ENCODE data around the gene TMEM38B. TPM values are rescaled to one million over a fixed set of nuclear protein-coding genes. Genes with fewer than 3 reads are reported as not detected.

The TMEM38B gene
- total RNA-seq, 1 donor from 2014 or later: 13.8 TPM

DNA sequence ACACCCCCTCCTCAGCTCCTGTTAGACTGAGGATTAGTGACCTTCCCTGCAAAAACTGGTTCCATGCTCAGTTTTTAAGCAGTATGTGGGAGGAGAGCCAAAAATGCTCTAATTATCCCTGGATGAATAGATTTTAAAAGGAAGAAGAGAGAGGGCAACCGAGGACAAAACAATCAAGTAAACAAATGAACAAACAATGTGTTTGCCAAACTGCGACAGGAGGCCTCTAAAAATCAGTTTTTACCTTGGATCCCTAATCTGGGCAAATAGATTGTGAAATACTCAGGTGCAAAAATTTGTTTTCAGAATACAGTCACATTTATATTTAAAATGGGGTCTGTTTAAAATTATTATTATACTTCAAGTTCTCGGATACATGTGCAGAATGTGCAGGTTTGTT is 23.6 kb upstream of the TMEM38B start:
- no peaks in the 10 kb centered on the region for H3K4me1 Mint-ChIP-seq (ENCODE audit: low read depth)

DNA sequence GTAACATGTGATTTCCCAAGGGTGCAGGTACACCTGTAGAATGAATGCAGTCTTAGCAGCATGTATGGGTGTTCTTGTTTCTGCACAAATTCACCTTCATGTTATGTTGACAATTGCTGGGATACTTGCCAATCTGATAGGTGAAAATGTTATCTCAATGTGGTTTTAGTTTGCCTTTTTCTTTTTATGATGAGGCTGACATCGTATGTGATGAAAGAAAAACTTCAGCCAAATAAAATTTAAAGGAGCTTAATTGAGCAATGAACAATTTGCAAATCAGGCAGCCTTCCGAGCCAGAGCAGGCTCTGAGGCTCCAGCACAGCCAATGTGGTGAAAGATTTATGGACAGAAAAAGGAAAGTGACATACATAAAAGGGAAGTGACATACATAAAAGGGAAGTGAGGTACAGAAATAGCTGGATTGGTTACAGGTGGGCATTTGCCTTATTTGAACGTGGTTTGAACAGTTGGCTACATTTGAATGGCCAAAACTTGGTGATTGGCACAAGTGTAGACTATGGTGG is 21.6 kb upstream of the TMEM38B start:
- Mint-ChIP-seq H3K4me1 (ENCODE audit: low read depth) (no peaks in the 10 kb centered on the region), H3K36me3 (ENCODE audit: low read depth) (no peaks in the 10 kb centered on the region), H3K4me3 (no peak overlapping the region), H3K9me3 (no peaks in the 10 kb centered on the region), H3K27ac (no peak overlapping the region), H3K27me3 (ENCODE audit: insufficient read depth) (peaks cover 8% of the 10 kb centered on the region)
- DNase-seq (ENCODE audit: low spot score): no peak
- intact Hi-C loops (cut with micrococcal nuclease): no loop called here

More for the DNA sequence above, 23.6 kb upstream of the TMEM38B start:
- no peak for DNase-seq (ENCODE audit: low spot score)
- Mint-ChIP-seq H3K27ac (no peak overlapping the region), H3K9me3 (no peaks in the 10 kb centered on the region), H3K4me3 (no peak overlapping the region), H3K36me3 (ENCODE audit: low read depth) (no peaks in the 10 kb centered on the region), H3K27me3 (ENCODE audit: insufficient read depth) (peaks cover 9% of the 10 kb centered on the region)
- intact Hi-C loops (cut with micrococcal nuclease): no loop called here

DNA sequence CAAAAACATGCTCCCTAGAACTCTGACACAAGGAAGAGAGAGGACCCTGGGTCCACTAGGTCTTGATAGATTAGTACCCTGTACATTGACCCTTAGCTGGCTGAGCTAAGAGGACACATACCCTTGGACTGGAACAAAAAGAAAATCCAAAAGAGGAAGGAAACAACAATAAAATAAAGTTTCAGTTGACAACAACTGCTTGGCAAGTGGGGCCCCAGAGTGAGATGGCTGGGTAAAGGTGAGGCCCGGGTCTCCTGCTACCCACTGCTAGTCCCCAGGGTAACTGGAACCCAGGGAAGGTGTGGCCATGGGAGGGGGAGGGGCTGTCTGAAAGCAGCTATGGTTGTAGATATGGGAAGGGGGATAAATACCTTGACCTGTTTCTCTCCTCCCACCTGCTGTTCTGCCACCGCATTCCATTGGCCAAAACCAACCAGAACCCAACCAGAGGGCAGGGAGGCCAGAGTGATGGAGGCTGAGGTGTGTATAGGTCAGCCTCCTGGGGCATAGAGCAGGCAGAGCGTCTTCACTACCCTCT is 20.4 kb upstream of the TMEM38B start:
- Mint-ChIP-seq H3K4me1 (ENCODE audit: low read depth) (no peaks in the 10 kb centered on the region), H3K27ac (no peak overlapping the region), H3K27me3 (ENCODE audit: insufficient read depth) (peaks cover 8% of the 10 kb centered on the region), H3K4me3 (no peak overlapping the region), H3K9me3 (no peaks in the 10 kb centered on the region), H3K36me3 (ENCODE audit: low read depth) (no peaks in the 10 kb centered on the region)
- intact Hi-C loops (cut with micrococcal nuclease): no loop called here
- no peak for DNase-seq (ENCODE audit: low spot score)

DNA sequence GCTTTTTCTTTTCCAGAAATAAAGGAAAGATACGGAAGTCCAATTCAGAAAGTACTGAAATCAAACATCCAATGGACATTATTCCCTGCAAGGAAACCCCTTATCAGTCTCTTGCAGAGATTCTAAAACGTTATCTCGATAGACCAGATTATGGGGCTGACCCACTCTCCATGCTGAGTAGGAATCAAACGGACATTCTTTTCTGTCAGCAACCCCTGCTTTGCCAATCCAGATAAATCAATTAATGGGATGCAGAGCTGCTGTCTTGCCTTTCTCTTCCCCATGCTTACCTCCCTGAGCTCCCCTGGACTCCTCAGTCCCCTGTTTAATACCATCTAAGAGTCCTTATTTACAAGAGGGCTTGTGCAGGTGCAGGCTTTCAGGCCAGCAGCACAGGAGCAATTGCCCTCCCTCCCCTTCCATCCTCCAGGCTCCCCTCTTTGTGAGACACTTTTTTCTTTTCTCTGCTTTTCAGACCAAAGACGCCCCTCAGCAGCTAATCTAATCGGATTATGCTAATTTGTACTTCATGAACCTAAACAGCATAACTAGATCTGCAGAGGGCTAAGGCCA is 17.9 kb upstream of the TMEM38B start:
- peaks cover 2% of the 10 kb centered on the region for H3K27me3 Mint-ChIP-seq (ENCODE audit: insufficient read depth)
- no peaks in the 10 kb centered on the region for H3K9me3 Mint-ChIP-seq
- no peak overlapping the region for H3K27ac Mint-ChIP-seq
- H3K4me3 Mint-ChIP-seq: no peak overlapping the region
- intact Hi-C loops (cut with micrococcal nuclease): no loop called here
- DNase-seq (ENCODE audit: low spot score): no peak
- H3K4me1 Mint-ChIP-seq (ENCODE audit: low read depth): no peaks in the 10 kb centered on the region
- no peaks in the 10 kb centered on the region for H3K36me3 Mint-ChIP-seq (ENCODE audit: low read depth)

DNA sequence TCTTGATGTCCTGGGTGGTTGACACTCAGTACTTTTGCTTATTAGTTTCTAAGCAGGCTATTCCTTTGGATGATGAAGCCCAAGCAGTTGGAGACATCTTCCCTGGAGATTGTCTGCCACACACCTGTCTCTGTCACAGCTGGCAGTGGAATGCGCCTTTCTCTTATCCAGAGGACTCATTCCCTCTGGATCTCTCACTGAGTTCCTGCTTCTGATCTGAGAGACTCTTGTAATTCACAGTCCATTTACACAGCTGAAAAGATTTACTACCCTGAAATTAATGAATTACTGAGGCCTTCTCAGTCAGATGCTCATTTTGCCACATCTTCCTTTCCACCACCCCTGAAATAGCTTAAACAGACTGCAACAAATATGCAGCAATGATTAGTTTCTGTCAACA is 16.2 kb upstream of the TMEM38B start:
- no peak overlapping the region for H3K27ac Mint-ChIP-seq
- no peak overlapping the region for H3K4me3 Mint-ChIP-seq
- no peak for DNase-seq (ENCODE audit: low spot score)
- no peaks in the 10 kb centered on the region for H3K36me3 Mint-ChIP-seq (ENCODE audit: low read depth)
- no peaks in the 10 kb centered on the region for H3K4me1 Mint-ChIP-seq (ENCODE audit: low read depth)
- no peaks in the 10 kb centered on the region for H3K9me3 Mint-ChIP-seq
- intact Hi-C loops (cut with micrococcal nuclease): no loop called here
- H3K27me3 Mint-ChIP-seq (ENCODE audit: insufficient read depth): peaks cover 2% of the 10 kb centered on the region

DNA sequence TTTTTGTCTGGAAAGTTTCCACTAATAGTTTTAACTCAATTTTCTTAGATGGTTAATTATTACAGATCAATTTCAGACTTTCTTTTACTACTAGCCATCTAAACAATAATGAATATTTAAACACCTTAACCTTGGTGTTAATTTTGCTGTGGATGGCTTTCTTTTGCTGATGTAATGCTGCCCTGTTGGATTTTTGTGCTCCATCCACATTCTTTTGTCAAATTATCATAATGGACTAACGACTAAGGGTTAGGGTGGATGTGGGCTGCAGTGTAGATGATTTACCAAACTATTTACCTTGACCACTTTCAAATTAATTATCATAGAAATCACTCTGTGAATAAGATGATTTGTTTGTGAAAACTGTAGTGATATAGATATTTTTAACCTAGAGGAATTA is 15.6 kb upstream of the TMEM38B start:
- no peaks in the 10 kb centered on the region for H3K9me3 Mint-ChIP-seq
- no peaks in the 10 kb centered on the region for H3K4me1 Mint-ChIP-seq (ENCODE audit: low read depth)
- H3K27ac Mint-ChIP-seq: no peak overlapping the region
- DNase-seq (ENCODE audit: low spot score): no peak
- peaks cover 5% of the 10 kb centered on the region for H3K27me3 Mint-ChIP-seq (ENCODE audit: insufficient read depth)
- no peak overlapping the region for H3K4me3 Mint-ChIP-seq
- no peaks in the 10 kb centered on the region for H3K36me3 Mint-ChIP-seq (ENCODE audit: low read depth)
- intact Hi-C loops (cut with micrococcal nuclease): no loop called here

DNA sequence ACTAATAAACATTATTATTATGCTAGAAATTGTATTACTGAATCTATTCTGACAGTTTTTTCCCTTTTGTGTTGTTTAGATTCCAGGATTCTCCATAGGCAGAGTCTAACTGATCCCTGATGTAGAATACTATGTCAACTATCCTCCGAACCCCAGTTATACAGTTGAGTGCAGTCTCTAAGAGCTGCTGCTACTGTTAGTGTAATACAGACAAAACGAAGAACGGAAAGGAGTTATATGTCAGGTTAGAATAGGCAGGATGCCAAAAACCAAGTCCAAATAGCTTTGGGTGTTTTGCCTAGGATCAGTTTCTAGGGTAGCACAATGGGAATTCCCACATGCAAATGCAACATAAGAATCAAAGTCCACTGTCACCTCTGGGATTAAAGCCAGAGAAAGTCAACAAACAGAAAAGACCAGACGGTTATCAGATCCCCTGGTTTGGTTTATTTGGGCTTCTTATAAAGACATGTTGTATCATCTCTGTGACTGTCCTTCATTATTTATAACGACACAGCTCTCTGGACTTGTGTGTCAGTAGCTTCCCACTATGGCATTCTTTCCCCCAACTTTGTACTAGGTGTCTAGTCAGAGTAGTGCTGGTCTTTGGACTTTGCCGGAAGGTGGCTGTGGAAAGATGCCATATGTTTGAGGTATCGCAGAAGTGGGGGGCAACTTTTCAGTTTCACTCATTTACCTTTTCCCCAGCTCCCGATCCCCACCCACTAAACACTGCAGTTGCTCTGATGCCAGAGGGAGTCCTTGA is 14.9 kb upstream of the TMEM38B start:
- no peak for DNase-seq (ENCODE audit: low spot score)
- Mint-ChIP-seq H3K27me3 (ENCODE audit: insufficient read depth) (peaks cover 11% of the 10 kb centered on the region), H3K4me3 (no peak overlapping the region), H3K4me1 (ENCODE audit: low read depth) (no peaks in the 10 kb centered on the region), H3K27ac (no peak overlapping the region), H3K9me3 (no peaks in the 10 kb centered on the region), H3K36me3 (ENCODE audit: low read depth) (no peaks in the 10 kb centered on the region)
- intact Hi-C loops (cut with micrococcal nuclease): no loop called here

DNA sequence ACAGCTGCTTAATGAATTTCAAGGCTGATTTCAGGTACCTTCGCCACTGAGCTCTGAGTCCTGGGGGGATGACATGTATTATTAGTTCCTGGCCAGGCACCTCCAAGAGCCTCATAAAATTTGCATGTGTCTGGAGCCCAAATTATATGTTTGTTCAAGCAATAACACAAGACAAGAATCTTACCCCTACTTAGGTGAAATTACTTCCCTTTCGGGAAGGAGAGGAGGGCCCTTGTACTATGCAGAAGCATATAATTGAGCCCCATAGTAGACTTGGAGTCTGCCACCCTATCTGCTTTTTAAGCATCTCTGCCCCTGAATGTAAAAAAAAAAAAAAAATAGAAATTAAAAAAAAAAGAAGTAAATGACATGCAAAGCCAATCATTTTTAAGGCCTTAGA is 13.0 kb upstream of the TMEM38B start:
- no peaks in the 10 kb centered on the region for H3K9me3 Mint-ChIP-seq
- H3K27ac Mint-ChIP-seq: no peak overlapping the region
- DNase-seq (ENCODE audit: low spot score): no peak
- intact Hi-C loops (cut with micrococcal nuclease): no loop called here
- H3K36me3 Mint-ChIP-seq (ENCODE audit: low read depth): no peaks in the 10 kb centered on the region
- no peak overlapping the region for H3K4me3 Mint-ChIP-seq
- H3K27me3 Mint-ChIP-seq (ENCODE audit: insufficient read depth): peaks cover 13% of the 10 kb centered on the region
- H3K4me1 Mint-ChIP-seq (ENCODE audit: low read depth): no peaks in the 10 kb centered on the region

DNA sequence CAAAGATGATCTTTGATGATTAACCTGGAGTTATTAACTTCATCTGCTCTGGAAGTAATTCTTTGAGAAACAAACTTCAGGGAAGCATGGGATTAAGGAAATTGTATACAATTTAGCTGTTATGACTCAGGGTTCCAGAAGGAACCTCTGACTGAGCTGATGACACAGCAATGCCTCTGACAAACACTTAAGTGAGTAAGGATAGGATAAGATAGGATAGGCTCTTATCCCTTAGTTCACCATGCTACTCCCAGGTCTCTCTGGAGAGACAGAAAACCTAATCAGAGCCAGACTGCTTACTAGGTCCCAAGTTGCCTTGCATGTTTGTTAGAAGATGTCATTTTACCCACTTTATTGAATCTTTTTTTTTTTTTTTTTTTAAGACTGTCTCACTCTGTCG is 12.6 kb upstream of the TMEM38B start:
- Mint-ChIP-seq H3K4me3 (no peak overlapping the region), H3K36me3 (ENCODE audit: low read depth) (no peaks in the 10 kb centered on the region), H3K27me3 (ENCODE audit: insufficient read depth) (peaks cover 13% of the 10 kb centered on the region), H3K4me1 (ENCODE audit: low read depth) (no peaks in the 10 kb centered on the region), H3K27ac (no peak overlapping the region), H3K9me3 (no peaks in the 10 kb centered on the region)
- intact Hi-C loops (cut with micrococcal nuclease): no loop called here
- no peak for DNase-seq (ENCODE audit: low spot score)

DNA sequence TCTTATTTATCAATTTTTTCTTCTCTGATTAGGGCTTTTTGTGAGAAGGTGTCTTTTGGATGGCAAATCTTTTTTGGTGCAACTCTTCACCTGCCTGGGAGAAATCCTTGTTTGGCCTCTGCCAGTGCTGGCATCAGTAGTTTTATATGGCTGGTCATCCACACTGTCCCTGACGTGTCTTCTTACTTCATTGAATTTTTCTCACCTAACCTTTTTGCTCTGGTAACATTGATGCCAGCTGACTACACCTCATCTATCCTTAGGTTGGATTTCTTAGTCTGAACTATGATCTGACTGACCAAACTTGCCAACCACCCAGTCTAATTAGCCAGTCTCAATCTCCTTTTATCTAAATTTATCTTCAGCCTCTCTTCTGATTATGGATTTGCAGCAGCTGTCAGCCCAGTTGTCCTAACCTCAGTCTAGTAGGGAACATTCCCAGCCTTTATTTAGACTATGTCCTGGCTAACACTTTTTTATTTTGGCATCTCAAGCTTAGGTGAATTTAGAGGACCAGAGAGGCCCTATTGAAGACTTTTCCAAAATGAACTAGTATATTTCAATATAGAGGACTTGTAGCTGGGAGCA is 10.6 kb upstream of the TMEM38B start:
- DNase-seq (ENCODE audit: low spot score): no peak
- no peak overlapping the region for H3K4me3 Mint-ChIP-seq
- no peaks in the 10 kb centered on the region for H3K36me3 Mint-ChIP-seq (ENCODE audit: low read depth)
- intact Hi-C loops (cut with micrococcal nuclease): no loop called here
- peaks cover 28% of the 10 kb centered on the region for H3K27me3 Mint-ChIP-seq (ENCODE audit: insufficient read depth)
- no peak overlapping the region for H3K27ac Mint-ChIP-seq
- H3K4me1 Mint-ChIP-seq (ENCODE audit: low read depth): no peaks in the 10 kb centered on the region
- no peaks in the 10 kb centered on the region for H3K9me3 Mint-ChIP-seq

DNA sequence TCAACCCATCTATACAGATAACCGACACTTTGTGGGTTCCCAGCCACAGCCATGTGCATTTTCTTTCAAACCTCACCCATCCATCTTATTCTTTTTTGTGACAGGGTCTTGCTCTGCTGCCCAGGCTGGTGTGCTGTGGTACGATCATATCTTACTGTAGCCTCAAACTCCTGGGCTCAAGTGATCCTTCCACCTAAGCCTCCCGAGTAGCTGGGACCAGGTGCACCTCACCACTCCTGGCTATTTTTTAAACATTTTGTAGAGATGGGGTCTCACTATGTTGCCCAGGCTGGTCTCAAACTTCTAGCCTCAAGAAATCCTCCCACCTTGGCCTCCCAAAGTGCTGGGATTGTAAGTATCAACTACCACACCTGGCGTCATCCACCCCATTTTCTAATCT is 7.4 kb upstream of the TMEM38B start:
- Mint-ChIP-seq H3K27ac (no peak overlapping the region), H3K36me3 (ENCODE audit: low read depth) (no peaks in the 10 kb centered on the region), H3K4me1 (ENCODE audit: low read depth) (no peaks in the 10 kb centered on the region), H3K4me3 (no peak overlapping the region), H3K9me3 (no peaks in the 10 kb centered on the region), H3K27me3 (ENCODE audit: insufficient read depth) (peaks cover 43% of the 10 kb centered on the region)
- intact Hi-C loops (cut with micrococcal nuclease): no loop called here
- DNase-seq (ENCODE audit: low spot score): no peak

DNA sequence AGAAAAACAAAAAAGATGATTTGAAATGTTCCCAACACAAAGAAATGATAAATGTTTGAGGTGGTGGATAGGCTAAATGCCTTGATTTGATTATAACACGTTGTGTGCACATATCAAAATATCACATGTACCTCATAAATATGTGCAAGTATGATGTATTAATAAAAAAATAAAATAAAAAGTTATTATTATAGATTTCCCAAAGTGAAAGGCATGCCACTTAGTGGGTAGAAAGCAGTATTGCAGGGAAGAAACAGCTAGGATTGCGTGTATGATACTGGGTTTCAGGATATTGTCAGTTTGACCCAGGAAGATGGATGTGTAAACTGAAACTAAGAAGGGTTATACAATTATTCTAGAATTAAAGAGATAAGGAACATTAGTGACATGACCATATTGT is 3.6 kb upstream of the TMEM38B start:
- H3K9me3 Mint-ChIP-seq: no peaks in the 10 kb centered on the region

More for the DNA sequence above, 3.6 kb upstream of the TMEM38B start:
- Mint-ChIP-seq H3K4me1 (ENCODE audit: low read depth) (peaks cover 19% of the 10 kb centered on the region), H3K36me3 (ENCODE audit: low read depth) (no peaks in the 10 kb centered on the region), H3K27me3 (ENCODE audit: insufficient read depth) (peaks cover 39% of the 10 kb centered on the region), H3K4me3 (no peak overlapping the region), H3K27ac (no peak overlapping the region)
- no peak for DNase-seq (ENCODE audit: low spot score)
- intact Hi-C loops (cut with micrococcal nuclease): loop anchor here (10.0 kb wide), 3 partner anchors 326 to 726 kb away; no protein-coding TSS in a partner anchor
